IPS-NIHi7 (cell line): ENCODE results near the gene KIAA1217.
"Not testable (repeated sequence)": the region's sequence is repeated elsewhere in the genome, so short reads cannot be mapped to it uniquely, and the experiment has no call there.

Source experiments
- DNase-seq: peaks from one replicate; pipeline ENCODE4 v3.0.0; 2012; ENCODE audit warnings: mixed read lengths; ENCODE audit errors: extremely low spot score

KIAA1217 gene

DNA sequence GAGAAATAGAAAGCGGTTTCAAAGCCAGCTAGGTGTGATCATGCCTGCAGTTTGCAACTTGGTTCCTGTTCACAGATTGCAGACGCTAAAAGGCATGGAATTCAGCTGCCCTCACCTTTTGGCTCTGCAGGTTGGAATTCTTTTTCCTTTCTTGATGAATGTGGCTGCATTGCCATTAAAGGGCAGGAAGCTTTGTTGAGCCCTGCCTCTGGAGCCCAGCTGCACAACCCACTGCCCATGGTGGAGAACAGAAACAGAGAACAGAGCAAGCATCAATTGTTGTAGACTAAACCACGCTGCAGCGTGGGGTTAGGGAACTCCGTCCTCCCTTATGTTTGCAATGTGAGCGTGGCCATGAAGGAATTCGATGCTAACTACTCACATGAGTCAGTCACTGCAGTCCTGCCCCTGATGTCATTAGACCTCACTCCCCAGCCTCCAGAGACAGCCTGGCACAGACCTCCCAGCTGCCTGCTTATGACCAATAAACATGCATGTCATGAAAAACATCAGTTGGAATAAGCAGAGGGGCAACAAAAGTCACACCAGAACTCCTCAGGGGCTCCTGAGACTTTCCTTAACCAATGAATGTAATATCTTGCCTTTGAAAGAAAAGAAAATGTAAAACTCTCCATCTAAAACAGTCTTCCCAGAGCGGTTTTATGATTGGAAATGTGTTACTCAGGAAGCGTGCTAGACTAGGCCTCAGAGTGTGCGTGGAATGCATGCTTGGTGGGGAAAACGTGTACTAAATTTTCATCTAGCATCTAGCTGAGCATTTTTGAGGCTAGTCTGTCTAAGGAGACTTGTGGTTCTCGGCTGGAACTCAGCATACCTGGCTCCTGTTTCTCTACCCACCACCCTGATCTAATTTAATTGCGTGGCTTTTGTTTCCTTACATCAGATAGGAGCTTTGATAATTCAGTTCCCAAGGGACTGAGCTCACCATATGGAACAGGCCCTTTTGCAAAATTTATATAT lies 232.2 kb downstream of the KIAA1217 start:
- no peak for DNase-seq

DNA sequence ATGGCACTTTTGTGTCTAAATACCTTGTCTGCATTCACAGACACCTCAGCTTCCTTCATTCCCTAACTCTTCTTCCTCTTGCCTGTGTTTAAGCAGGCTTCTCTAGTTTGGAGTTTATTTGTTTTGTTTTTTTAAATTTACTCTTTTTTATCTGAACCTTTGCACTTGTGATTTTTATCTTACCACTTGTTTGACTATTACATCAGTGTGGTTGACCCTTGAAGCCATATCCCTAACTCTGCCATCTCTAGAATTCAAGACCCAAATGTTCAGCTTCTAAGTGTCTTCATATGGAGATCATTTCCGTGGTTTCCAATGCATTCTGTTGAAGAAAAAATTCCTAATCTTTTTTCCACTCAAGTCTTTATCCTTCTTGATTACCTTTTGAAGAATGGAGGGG lies 233.3 kb downstream of the KIAA1217 start:
- no peak for DNase-seq

DNA sequence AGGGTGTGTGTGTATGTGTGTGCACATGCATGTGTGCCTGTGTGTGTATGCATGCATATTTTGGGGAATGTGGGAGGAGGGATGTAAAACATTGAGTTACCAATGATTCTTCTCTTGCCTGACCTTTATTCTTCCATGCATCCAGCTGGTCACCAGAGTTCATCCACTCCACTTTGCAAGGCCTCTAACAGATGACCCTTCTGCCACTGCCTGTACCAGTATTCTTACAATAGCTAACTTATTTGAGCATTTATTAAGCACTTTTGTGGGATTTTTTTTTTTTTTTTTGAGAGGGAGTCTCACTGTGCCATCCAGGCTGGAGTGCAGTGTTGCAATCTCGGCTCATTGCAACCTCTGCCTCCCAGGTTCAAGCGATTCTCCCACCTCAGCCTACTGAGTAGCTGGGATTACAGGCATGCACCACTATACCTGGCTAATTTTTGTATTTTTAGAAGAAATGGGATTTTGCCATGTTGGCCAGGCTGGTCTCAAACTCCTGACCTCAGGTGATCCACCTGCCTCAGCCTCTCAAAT lies 233.8 kb downstream of the KIAA1217 start:
- not testable (repeated sequence) for DNase-seq

DNA sequence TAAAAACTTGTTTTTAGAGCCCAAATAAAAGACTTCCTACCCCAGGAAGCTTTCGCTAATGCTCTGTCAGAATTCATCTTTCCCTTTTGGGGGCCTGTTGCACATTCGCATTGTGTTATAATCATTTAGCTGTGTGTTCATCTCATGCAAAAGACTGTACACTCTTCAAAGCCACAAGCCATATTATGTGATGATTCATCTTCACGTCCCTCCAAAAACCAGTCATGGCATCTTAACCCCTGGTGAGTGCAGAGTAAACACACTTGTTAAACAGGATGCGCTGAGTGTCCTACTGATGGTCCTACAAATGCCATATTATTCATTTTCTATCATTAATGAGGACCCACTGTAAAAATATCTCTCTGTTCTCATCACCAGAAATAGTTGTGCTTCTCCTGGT lies 235.4 kb downstream of the KIAA1217 start:
- DNase-seq = no peak

DNA sequence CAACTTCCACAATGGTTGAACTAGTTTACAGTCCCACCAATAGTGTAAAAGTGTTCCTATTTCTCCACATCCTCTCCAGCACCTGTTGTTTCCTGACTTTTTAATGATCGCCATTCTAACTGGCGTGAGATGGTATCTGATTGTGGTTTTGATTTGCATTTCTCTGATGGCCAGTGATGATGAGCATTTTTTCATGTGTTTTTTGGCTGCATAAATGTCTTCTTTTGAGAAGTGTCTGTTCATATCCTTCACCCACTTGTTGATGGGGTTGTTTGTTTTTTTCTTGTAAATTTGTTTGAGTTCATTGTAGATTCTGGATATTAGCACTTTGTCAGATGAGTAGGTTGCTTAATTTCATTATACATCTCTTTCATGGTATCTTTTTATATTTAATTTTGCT lies 237.0 kb downstream of the KIAA1217 start:
- not testable (repeated sequence) for DNase-seq

DNA sequence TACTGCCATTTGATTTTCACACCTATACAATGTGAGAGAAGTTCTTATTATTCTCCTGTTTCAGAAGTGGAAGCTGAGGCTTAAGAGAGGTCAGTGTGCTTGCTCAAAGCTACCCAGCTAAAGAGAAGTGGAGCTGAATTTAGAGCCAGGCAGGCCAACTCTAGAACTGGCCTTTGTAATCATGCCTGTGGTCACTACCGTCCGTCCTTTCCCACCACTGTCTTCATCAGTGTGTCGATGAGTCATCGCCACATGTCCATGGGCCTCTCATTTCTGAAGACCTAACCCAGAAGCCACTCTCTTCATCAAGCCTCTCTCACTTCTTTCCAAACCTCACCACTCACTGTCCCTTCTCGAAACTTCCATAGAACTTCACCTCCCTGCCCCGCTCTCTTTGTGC lies 237.8 kb downstream of the KIAA1217 start:
- DNase-seq = no peak

DNA sequence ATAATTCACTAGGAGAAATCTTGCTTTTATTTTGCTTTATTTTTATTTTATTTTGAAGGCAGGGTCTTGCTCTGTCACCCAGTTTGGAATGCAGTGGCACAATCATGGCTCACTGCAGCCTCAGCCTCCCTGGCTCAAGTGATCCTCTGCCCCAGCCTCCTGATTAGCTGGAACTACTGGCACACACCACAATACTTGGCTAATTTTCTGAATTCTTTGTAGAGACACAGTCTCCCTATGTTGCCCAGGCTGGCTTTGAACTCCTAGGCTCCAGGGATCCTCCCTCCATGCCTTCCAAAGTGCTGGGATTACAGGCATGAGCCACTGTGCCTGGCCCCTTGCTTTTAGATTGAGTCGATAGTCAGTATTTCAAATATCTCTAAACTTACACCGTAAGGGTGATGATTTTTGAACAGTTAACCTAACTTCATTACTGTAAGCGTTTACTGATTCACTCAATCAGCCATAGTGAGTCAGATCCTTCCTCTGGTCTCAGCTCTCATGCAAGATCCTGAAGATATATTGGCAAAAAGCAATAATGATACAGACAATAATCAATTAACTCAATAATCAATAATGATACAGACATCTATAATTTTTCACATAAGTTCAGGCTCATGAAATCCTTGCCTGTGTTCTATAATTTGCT lies 239.5 kb downstream of the KIAA1217 start:
- DNase-seq = no peak

DNA sequence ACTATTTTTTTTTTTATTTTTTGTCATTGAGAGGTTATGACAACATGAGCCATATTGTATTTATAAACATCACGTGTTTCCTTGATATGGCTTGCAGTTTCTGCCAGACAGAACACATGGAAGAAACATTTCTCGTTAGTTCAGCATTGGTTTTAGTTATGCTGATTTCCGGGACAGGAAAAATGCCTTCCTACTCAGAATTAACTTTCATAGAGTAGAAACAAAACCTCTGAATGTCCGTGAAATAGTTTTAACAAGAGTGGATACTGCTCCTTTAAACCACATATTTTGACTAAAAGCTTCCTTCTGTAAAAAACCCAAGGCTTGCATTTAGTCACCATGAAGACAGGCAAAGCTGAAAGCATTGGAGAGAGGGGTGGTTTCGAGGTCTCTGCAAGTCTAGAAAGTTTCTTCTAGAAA lies 240.4 kb downstream of the KIAA1217 start:
- DNase-seq = no peak

DNA sequence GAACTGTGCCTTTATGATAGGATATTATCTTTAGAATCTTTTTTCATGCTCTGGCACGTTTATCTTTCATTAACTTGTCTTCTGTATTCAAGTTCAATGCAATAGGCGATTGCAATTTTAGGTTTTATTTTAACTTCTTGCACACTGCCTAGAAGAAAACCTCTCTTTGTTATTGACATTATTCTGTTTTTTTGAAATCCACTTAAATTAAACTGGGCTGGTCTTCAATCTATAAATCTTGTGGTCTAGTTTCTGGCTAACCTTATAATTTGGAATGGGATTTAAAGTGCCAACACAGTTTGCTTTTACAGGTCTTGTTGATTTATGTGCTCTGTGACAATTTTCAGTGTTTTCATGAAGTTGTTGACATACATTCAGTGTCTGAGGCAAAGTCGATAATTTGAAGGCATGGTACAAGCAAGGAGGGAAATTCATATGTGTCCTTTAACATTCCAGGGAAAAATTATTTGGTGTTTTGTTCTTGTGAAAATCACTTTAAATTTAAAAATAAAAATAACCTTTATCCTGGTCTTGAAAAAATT lies 240.9 kb downstream of the KIAA1217 start:
- no peak for DNase-seq

DNA sequence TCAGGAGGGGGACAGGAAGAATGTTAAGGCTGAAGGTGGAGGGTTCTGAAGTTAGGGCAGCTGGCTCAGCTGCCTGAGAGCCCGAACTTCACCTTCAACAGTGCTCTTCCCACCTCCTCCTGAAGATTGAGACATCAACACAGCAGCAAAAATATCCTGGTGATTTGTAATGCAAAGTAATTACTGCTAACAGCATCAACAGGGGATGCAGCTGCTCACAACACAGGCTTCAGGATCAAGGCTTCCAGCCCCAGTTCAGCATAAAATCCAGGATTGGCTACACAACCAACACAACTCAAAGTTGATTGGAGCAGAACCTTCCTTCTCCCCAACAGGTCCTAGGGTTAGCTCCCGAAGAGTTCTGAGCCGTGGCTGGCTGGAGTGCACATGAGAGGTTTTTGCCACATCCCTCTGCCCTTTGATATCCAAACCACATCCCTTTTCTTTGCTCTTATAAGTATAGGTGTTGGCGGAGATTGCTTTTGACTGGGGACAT lies 242.4 kb downstream of the KIAA1217 start:
- no peak for DNase-seq

- DNase-seq = no peak
Measured at GRCh38 chr10:24452030-24452429, 243.1 kb downstream of the KIAA1217 start.

GRCh38 chr10:24453404-24453830 lies 244.5 kb downstream of the KIAA1217 start:
- no peak for DNase-seq

- no peak for DNase-seq
Measured at GRCh38 chr10:24453973-24454372, 245.0 kb downstream of the KIAA1217 start.

DNA sequence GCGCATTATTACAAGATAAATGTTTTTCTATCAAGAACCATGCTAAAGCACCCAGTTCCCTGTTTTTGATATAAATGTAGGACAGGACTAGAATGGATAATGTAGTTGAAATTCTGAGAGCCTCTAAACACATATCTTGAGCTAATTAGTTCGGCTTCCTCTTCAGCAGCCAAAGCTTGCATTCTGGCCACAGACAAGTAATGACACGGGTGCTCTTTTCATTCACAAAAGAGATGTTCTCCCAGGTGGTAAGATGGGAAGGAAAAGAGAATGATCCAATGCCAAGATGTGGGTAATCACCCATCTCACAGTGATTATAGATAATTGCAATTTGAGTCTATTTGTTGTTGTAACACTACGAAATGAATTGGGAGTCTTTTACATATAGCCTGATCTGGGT lies 246.5 kb downstream of the KIAA1217 start:
- no peak for DNase-seq

- no peak for DNase-seq
Measured at GRCh38 chr10:24456322-24456721, 247.4 kb downstream of the KIAA1217 start.

DNA sequence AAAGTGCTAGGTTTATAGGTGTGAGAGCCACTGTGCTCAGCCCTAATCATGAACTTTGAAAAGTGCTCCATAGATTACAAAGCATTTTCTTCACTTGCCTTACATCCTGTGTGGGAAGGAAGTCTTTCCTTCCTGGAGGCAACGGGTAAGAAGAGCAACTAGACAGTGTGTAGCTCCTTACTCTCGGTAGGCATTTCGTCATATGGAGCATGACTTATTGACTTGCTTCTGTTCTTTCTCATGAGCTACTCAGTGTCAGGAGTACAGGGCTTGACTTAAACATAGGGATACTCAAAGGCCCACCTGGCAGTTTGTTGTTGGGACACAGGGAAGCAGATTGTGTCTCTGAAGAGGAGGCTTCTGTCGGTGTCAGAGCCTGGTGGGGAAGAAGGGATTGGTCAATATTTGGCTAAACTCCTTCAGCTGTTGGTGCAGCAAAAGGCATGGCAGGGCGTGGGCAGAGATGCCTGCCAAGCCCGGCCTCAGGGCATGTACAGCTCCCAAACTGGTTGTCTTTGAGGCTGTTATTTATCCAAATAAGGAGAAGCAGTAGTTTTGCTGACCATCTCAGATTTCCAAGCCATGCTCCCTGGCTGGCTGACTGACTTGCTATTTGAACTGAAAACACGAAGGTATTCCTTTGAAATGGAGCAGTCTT lies 248.9 kb downstream of the KIAA1217 start:
- no peak for DNase-seq

GRCh38 chr10:24459836-24460235 lies 250.9 kb downstream of the KIAA1217 start:
- DNase-seq = no peak

GRCh38 chr10:24462291-24462813 lies 253.4 kb downstream of the KIAA1217 start:
- DNase-seq = no peak

GRCh38 chr10:24462889-24463552 lies 254.1 kb downstream of the KIAA1217 start:
- DNase-seq = no peak

GRCh38 chr10:24463611-24464426 lies 254.9 kb downstream of the KIAA1217 start:
- DNase-seq = no peak
